Testis (tissue), 2 donors: Measurements from ENCODE around the gene COMMD10.

Experiments
- POLR2A ChIP-seq: fragments of 450-650 bp; IDR thresholded peaks from one replicate; pipeline ENCODE4 v1.6.1; 2017; ENCODE audit warnings: antibody characterized with exemption, mild to moderate bottlenecking, moderate library complexity
- TF ChIP-seq, protein P1 (sequence below), 3 experiments: fragments of 450-650 bp in 2 of 3; fragments of 200-600 bp in 1 of 3; sonication (generic) in 1 of 3; IDR thresholded peaks; one replicate each; pipeline ENCODE4 v1.5.1; 2016 to 2019; ENCODE audit warnings: antibody characterized with exemption in 3 of 3, mild to moderate bottlenecking in 2 of 3, moderate library complexity in 1 of 3

DNA sequence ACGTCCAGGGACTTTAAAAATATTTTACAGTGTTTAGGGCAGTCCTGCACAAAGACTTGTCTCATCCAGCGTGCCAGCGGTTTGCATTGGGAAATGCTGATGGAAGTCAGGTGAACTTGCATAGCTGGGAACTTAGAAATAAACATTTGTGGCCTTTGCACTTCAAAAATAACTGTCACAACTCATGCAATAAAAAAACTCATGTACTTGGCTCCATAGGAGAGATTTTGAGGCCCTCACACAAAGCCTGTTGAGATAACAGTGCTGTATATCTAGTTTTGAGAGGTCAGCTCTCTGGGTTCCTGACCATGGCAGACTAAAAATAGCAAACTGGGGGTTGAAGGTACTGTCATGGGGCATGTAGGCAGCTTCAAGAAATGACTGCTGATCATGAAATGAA lies 5.5 kb downstream of the COMMD10 start:
- no peak for TF ChIP-seq POLR2A
- TF ChIP-seq, protein P1, sequence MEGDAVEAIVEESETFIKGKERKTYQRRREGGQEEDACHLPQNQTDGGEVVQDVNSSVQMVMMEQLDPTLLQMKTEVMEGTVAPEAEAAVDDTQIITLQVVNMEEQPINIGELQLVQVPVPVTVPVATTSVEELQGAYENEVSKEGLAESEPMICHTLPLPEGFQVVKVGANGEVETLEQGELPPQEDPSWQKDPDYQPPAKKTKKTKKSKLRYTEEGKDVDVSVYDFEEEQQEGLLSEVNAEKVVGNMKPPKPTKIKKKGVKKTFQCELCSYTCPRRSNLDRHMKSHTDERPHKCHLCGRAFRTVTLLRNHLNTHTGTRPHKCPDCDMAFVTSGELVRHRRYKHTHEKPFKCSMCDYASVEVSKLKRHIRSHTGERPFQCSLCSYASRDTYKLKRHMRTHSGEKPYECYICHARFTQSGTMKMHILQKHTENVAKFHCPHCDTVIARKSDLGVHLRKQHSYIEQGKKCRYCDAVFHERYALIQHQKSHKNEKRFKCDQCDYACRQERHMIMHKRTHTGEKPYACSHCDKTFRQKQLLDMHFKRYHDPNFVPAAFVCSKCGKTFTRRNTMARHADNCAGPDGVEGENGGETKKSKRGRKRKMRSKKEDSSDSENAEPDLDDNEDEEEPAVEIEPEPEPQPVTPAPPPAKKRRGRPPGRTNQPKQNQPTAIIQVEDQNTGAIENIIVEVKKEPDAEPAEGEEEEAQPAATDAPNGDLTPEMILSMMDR (IDR thresholded peaks at IDR 0.05): no peak
